Measurements from ENCODE around the gene GAGE12J. TPM values are rescaled to one million over a fixed set of nuclear protein-coding genes. Genes with fewer than 3 reads are reported as not detected.
"Not testable (repeated sequence)": the region's sequence is repeated elsewhere in the genome, so short reads cannot be mapped to it uniquely, and the experiment has no call there.

GAGE12J gene, protein sequence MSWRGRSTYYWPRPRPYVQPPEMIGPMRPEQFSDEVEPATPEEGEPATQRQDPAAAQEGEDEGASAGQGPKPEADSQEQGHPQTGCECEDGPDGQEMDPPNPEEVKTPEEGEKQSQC
- polyA plus RNA-seq (2013, experiment 1 of 2; ENCODE audit: insufficient read length): not detected
- polyA plus RNA-seq (2013, experiment 2 of 2; ENCODE audit: insufficient read length): not detected

DNA sequence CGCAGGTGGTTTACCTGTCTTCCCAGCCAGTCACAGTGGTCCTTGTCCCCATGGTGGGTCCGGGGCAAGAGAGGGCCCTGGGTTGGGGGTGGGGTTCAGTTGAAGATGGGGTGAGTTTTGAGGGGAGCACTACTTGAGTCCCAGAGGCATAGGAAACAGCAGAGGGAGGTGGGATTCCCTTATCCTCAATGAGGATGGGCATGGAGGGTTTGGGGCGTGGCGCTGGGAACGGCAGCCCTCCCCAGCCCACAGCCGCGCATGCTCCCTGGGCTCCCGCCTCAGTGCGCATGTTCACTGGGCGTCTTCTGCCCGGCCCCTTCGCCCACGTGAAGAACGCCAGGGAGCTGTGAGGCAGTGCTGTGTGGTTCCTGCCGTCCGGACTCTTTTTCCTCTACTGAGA, at the start of gene GAGE12J:
Gene GAGE12J (plus strand): TSS at position 301 of the 400 bp plus-strand sequence. CDS start 1,157 bp downstream, outside the sequence.
- not testable (repeated sequence) for DNase-seq

DNA sequence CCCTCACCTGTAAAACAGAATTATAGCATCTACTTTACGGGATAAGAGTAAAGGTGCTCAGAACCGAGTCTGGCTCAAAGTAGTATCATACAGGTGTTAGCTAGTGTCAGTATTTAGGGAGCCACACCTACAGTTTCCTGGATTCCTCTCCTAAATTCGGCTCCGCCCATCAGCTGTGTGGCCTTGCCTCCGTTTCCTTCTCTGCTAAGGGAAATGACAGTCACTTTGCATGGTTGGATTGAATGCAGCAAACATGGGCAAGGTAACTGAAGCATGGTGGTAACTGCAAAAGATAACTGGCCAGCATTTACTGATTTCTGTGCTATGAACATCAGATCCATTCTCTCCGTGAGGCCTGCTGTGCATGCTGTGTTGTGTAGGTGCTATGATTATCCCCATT, 49.4 kb upstream of the GAGE12J start:
- DNase-seq: no peak

DNA sequence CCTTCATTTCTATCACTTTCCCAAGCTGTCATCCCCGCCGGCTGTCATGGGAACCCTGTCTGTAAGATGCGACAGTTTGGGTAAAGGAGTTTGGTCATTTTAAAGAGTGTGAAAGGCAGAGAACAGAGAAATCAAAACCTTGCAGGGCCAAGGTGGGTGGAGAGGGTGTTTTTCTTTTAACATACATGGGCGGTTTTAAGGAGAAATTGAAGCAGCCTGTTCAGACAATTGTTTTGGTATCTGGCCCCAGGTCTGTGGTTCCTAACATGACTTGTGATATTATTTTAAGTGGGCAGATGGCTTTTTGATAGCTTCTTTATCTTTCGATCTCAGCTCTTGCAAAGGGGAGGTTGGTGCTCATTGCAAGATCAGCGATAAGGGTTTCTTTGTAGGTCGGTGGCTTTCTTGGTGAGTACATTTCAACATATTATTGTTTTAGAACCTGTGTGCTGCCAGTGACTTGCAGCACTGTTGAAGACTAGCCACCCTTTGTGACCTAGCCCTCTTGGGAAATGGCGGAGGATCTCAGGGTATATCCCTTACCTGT, 48.6 kb upstream of the GAGE12J start:
- no peak for DNase-seq

DNA sequence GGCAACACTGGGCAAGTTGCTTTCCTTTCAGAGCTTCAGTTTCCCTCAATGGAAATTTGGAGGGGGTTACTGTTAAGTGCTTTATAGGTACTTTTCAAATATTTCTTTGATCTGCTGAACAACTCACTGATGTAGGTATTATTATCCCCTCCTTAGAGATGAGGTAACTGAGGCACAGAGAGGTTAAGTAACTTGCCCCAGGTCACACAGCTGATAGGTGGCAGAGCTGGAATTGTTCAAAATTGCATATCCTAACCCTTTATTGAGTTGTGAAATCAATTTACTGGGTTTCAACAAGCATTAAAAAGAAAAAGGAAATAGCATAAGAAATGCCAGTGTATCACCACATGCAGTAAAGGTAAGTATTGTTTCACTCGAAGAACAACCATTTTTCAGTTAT, 45.6 kb upstream of the GAGE12J start:
- no peak for DNase-seq

DNA sequence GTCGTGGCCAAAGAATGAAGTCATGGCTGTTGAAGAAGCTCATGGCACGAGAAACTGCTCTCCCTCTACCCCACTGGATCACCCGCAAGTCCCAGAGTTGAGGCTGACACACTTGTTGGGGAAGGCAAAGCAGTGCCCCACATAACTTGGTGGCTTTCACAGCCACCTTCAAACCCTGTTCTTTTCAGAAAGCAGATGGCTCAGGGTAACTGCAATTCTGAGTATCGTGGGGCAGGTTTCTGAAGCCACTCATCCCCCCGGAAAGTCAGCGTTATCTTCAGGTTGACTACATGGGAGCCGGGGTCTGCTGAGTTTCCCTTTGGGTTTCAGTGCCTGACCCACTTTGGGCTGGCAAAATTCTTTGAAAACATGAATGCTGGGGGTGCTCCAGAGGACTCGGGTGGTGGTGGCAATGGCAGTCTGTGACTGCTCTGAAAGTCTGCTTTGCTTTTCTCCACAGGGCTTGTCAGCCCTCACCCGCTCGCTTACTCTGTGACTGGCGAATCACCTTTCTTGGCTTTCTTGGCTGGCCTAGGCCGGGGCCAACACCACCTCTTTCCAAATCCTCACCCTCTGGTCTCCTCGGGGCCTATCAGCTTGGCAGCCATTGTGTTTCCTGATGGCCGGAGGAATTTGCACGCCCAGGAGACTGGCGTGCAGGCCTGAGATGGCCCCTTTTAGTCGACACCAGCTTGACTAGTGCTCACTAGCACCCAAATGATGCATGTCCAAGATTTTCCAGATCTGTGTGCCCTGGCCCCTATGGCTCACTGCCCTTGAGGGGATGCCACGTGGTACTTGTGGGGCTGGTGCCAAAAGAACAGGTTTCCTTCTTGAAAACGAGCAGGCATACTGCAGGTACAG, 44.9 kb upstream of the GAGE12J start:
- no peak for DNase-seq

DNA sequence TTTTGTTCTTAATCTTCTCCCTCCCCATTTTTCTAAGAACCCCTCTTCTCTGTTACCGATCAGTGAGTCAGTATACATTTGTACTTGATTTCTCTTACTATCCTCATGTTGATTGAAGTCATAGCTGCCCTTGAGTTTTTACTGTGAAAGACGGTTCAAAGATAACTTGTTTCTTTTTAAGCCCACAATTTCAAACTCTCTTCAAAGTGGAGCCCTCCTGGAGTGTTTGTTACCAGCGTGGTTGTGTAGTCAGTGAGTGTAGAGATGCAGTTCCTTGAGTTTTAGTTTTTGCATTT, 44.4 kb upstream of the GAGE12J start:
- no peak for DNase-seq

DNA sequence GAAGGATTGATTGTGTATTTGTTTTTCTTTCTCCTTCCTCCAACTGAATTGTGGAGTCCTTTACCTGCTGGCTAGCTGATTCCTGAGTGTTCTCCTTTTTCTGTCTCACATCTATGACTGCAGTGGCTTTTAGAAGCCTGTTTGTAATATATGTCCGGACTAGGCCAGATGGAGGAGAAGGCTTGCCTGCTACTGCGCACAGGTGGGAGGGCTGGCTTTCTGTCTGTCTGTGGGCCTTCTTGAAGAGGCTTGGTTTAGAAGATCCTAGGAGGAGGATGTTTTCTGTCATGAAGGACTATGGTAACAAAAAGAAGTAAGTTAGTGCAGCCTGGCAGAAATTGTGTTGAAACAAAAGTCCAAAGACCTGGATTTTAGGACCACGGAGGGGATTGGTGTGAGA, 43.8 kb upstream of the GAGE12J start:
- no peak for DNase-seq

DNA sequence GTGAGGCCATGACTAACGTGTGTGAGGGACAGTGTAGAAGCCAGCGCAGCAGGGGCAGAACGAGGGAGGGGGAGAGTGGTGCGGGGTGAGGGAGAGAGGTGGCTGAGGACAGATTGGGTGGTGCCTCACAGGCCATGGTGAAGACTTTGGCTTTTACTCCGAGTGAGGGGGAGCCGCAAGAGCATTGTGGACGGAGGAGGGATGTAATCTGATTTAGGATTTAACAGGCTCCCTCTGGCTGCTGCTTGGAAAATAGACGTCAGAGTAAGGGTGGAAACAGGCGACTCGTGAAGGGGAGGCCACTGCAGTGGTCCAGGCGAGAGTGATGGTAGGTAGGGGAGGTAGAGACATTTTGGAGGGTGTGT, 39.2 kb upstream of the GAGE12J start:
- peak; percentile 30 for DNase-seq

DNA sequence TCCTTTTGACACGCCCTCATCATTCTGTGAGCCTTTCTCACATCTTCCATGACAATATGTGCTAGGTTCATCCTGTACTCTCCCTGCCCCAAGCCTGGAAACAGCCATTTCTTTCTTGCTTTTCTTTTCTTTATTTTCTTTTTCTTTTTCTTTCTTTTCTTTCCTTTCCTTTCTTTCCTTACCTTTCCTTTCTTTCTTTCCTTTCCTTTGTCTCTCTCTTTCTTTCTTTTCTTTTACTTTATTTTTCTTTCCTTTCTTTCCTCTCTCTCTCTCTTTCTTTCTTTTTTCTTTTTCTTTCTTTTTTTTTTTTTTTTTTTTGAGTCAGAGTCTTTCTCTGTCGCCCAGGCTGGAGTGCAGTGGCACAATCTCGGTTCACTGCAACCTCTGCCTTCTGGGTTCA, 37.6 kb upstream of the GAGE12J start:
- no peak for DNase-seq

DNA sequence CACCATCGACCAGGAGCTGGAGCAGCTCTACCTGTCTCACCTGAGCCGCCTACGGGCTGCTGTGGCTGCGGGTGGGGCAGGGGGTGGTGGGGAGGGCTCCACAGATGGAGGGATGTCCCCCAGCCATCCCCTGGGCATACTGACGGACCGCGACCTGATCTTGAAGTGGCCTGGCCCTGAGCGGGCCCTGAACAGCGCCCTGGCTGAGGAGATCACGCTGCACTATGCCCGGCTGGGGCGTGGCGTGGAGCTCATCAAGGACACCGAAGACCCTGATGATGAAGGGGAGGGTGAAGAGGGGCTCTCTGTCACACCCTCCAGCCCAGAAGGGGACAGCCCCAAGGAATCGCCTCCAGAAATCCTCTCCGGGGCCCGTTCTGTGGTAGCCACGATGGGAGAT, 35.7 kb upstream of the GAGE12J start:
- DNase-seq: no peak

DNA sequence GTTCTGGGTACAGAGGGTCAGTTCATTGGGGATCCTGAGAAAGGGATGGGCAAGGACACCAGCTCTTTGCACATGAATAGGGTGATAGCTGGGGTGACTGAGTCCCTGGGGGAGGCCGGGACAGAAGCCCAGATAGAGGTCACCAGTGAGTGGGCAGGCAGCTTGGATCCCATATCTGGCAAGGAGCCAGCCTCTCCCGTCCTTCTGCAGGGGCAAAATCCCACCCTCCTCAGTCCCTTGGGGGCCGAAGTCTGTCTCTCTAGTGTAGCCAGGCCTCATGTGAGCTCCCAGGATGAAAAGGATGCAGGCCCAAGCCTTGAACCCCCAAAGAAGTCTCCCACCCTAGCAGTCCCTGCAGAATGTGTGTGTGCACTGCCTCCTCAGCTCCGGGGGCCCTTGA, 35.3 kb upstream of the GAGE12J start:
- no peak for DNase-seq

DNA sequence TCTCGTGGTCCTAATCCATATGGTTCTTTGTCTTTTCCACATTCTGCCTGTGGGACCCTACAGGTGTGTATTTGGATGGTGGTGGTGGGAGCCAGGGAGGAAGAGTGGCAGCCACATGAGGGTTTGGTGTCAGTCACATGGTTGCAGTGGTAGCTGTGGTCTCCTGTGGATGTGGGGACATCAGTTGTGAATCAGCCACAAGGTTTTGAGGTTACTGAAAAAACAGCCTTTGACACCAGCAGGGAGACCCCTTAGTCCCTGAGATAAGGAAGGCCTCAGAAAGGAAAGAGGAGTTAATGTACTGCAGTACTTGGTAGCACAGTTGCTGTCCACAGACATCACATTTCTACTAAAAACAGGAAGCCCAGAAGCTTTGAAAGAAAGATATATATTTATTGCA, 34.2 kb upstream of the GAGE12J start:
- DNase-seq: no peak

DNA sequence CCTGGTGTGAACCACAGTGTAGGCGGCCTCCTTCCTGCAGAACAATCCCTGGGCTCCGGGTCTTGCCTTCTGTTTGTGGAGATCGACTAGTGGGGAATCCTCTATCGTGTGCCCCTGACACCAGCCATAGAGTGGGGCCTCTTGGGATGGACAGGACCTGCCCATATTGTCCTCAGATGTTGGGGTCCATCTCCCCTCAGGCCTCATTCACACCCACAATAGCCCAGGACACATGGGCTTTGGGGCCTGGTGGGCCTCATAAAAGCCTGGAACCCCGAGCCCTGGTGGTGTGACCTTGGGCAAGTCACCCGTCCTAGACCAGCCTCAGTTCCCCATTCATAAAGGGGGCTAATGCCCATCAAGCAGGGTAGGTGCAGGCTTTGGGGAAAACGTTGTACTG, 31.6 kb upstream of the GAGE12J start:
- no peak for DNase-seq

DNA sequence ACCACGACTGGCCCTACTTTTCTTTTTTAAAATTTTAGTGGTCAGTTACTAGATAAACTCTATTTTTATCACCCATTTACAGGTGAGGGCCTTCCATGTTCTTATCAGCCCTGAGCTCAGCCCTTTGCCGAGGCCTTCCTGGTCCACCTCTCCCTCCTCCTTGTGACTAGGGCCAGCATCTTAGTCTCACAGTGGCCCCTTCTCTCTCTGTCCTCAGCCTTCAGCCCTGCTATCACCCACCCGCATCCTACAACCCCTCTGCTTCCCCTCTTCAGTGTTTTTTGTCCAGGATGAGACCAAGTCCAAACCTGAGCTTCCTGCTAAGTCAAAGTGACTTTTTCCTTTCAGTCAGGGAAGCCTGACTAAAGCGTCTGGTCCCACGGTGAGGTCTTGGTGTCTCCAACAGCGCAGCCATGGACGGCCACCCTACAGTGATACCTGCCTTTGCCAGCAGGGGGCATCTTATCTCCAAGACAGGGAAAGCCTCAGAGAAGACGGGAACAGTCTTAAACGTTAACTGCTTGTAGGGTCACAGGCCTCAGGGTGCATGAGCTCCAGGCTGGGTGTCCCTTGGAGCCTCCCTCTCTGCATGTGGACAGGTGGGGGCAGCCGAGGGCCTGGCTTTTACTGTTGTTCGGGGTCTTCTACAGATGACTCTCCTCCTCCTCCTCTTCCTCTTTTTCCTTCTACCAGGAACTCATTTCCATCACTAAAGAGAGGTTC, 30.1 kb upstream of the GAGE12J start:
- peak; percentile 24 for DNase-seq

DNA sequence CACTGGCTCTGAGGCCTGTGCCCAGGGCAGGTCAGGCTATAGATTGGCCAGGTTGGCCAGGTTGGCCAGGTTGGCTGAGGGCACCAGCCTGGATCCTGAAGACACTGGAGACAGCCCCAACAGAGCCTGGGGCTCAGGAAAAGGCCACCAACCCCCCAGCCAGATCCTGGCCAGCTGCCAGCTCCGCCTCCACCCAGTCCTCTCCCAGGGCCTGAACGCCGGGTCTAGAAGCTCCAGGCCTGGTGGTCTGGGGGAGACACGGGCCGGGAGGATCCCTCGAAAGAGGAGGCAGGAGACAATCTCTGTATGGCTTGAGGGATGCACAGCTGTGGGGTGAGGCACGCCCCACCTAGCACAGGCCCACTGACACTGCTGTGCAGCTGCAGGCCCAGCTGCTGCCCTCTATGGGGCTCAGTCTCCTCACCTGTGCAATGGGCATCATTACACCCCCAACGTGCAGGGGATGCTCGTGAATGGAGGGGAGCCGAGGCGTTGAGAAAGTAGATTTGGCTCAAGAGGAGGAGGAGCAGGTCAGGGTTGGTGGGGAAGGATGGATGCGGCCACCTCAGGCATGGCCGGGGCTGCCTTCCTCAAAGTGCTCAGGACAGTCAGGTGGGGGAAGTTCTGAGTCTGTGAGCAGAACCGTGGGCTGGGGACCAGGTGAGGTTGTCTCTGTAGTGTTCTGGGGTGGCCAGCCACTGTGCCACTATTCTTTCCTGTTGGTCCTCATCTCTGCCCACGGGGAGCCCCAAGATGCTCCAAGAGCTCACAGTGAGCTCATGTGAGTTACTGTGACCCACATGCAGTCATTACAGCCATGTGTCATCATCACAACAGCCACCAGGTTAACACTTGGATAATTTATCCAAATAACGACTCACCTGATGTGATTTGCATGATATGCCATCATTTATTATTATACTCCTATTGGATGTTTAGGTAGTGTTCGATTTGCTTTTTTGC, 29.2 kb upstream of the GAGE12J start:
- DNase-seq: no peak

DNA sequence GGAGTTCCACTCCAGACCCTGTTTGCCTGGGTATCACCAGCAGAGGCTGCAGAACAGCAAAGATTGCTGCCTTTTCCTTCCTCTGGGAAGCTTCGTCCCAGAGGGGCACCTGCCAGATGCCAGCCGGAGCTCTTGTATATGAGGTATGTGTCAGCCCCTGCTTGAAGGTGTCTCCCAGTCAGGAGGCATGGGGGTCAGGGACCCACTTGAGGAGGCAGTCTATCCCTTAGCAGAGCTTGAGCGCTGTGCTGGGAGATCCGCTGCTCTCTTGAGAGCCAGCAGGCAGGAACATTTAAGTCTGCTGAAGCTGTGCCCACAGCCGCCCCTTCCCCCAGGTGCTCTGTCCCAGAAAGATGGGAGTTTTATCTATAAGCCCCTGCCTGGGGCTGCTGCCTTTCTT, 22.5 kb upstream of the GAGE12J start:
- DNase-seq: not testable (repeated sequence)

DNA sequence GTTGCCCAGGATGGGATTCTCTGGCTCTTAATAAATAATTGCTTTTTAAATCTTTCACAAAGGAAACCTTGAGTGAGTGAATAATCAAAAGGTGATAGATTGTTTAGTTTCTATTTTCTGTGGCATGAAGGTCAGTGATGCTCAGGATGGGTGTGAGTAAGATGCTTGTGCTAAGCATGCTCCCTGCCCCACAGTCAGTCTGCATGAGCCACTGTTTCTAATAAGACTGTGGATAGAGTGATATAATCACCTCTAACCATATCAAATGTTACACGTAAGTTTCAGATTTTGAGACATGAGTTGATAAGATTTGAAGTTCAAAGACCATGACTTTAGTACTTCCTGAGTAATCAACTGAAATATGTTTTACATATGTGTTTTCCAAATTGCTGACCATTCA, 21.1 kb upstream of the GAGE12J start:
- DNase-seq: no peak

DNA sequence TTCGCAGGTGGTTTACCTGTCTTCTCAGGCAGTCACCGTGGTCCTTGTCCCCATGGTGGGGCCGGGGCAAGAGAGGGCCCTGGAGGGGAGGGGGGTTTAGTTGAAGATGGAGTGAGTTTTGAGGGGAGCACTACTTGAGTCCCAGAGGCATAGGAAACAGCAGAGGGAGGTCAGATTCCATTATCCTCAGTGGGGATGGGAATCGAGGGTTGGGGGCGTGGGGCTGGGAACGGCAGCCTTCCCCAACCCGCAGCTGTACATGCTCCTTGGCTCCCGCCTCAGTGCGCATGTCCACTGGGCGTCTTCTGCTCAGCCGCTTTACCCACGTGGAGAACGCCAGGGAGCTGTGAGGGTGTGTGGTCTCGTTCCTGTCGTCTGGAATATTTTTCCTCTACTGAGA, 18.5 kb upstream of the GAGE12J start, which contains the start of gene GAGE10:
Gene GAGE10 (plus strand): TSS at position 301 of the 400 bp plus-strand sequence. CDS start 1,214 bp downstream, outside the sequence.
- no peak for DNase-seq

DNA sequence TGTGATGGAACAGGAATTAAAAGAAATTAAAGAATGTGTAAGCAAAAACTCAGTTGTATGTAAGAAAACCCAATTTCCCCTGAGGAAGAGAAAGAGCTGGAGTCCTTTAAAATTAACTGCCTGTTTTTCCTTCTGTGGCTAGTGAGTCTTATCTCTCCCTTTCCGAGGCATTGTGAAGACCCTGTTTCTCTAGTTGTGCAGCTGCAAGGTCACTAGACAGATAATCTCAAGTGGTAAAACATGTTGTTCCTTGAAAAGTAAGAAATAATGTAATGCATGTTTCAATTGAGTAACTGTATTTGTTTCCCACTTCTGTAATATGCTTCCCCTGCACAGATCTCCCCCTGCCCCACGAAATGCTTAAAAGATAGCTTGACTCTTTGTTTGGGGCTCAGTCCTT, 14.1 kb upstream of the GAGE12J start:
- DNase-seq: not testable (repeated sequence)

DNA sequence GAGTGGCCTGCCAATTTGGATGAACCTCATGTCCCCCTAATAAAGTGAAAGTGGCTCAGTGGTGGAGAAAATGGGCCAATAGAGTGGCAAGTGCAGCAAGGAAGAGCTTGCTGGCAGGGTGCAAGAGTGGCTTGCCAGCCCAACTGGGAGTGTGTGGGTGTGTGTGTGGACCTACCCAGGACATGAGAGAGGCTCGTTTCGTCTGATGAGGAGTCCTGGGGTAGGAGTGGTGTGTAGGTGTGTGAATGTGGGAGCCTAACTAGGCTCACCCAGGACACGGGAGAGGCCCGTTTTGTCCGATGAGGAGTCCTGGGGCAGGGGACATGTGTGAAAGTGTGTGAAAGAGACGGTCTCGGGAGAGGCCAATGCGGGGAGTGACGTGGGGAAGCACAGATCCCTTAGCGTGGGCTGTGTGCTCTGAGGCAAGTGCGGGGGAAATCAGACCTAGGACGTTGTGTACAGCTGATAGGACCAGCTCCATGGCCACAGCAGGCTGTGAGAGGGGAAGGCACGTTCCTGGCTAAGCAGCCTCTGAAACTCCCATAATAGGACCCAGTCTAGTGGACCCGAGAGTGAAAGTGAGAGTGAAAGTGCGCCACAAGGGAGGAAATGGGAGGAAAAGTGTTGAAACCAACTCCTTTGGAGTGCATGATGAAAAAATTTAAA, 13.1 kb upstream of the GAGE12J start:
- peak; percentile 2 for DNase-seq

DNA sequence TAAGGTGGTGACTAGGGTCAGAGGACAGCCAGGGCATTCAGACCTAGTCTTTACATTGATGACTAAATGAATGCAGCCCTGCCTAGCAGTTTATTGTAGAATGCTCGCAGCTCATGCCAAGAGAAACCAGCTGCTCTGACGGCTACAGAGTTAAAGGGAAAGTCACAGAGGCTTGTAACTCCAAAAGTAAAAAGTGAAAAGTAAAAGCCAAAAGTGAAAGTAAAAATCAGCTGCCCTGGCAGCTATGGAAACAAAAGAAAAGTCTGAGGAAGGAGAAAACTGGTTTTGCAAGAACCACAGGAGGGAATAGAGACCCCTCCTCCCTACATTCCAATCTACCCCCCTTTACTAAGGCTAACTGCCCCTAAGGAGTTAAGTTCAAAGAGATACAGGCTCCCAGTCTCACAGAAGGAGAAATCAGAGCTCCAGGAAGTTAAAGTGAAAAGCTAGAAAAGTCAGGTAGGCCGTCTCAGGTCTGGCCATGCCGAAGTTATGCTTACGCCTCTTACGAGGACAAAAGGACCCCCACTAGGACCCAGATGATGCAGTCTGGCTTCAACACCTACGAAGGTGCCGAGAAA, 12.3 kb upstream of the GAGE12J start:
- peak; percentile 29 for DNase-seq

Measured in fibroblast of skin of abdomen (primary cell).